ENCODE results near the gene GLYAT.

Gene GLYAT

GRCh38 chr11:58742981-58743880 is 11.5 kb upstream of the GLYAT start:
- Histone ChIP-seq H3K9ac (ENCODE audit: low read length) (no peak overlapping the region), H3K9me3 (ENCODE audit: insufficient read depth, low read length) (peaks cover 5% of the 10 kb centered on the region; the same call in 1 of the 2 replicates), H3K27ac (ENCODE audit: low read depth, low read length) (no peak overlapping the region), H3F3A (ENCODE audit: insufficient read depth) (no peaks in the 10 kb centered on the region), H3K79me2 (ENCODE audit: insufficient read depth, low read length) (no peaks in the 10 kb centered on the region), H3K36me3 (ENCODE audit: low read length) (no peaks in the 10 kb centered on the region), H3K4me3 (ENCODE audit: insufficient read depth, low read length, poor library complexity, severe bottlenecking) (no peak overlapping the region), H3K9me2 (replicated peaks; ENCODE audit: insufficient read depth, low read length) (0 out of 2 replicates have a peak, but pooled peaks cover under 1% of the 10 kb centered on the region), H4K20me1 (ENCODE audit: low read depth, low read length) (no peaks in the 10 kb centered on the region), H3K4me2 (ENCODE audit: low read depth, low read length, poor library complexity, severe bottlenecking) (no peak overlapping the region), H2AFZ (ENCODE audit: low read depth, low read length, severe bottlenecking) (no peak overlapping the region), H3K27me3 (ENCODE audit: low read length) (no peaks in the 10 kb centered on the region)
- no peak for TF ChIP-seq EZH2phosphoT487 (conservative IDR thresholded peaks at IDR 0.05; ENCODE audit: low read length)
- no peak for TF ChIP-seq CTCF (IDR thresholded peaks at IDR 0.05; ENCODE audit: insufficient read depth, low read length, poor library complexity, severe bottlenecking)

- no peak overlapping the region for H3K27ac ChIP-seq (ENCODE audit: low read depth, low read length)
- H3K36me3 ChIP-seq (ENCODE audit: low read length) = no peaks in the 10 kb centered on the region
- 0 out of 2 replicates have a peak, but pooled peaks cover 3% of the 10 kb centered on the region for H3K9me2 ChIP-seq (replicated peaks; ENCODE audit: insufficient read depth, low read length)
- no peak overlapping the region for H3K4me3 ChIP-seq (ENCODE audit: insufficient read depth, low read length, poor library complexity, severe bottlenecking)
- no peaks in the 10 kb centered on the region for H3K27me3 ChIP-seq (ENCODE audit: low read length)
- H3F3A ChIP-seq (ENCODE audit: insufficient read depth) = no peaks in the 10 kb centered on the region
- H3K79me2 ChIP-seq (ENCODE audit: insufficient read depth, low read length) = no peaks in the 10 kb centered on the region
- no peaks in the 10 kb centered on the region for H4K20me1 ChIP-seq (ENCODE audit: low read depth, low read length)
- no peak overlapping the region for H3K4me2 ChIP-seq (ENCODE audit: low read depth, low read length, poor library complexity, severe bottlenecking)
- peaks cover 5% of the 10 kb centered on the region; the same call in 1 of the 2 replicates for H3K9me3 ChIP-seq (ENCODE audit: insufficient read depth, low read length)
- no peak overlapping the region for H2AFZ ChIP-seq (ENCODE audit: low read depth, low read length, severe bottlenecking)
- no peak overlapping the region for H3K9ac ChIP-seq (ENCODE audit: low read length)
- TF ChIP-seq CTCF (IDR thresholded peaks at IDR 0.05; ENCODE audit: insufficient read depth, low read length, poor library complexity, severe bottlenecking) (no peak), EZH2phosphoT487 (conservative IDR thresholded peaks at IDR 0.05; ENCODE audit: low read length) (no peak)
These were observed 10.4 kb upstream of the GLYAT start for GRCh38 chr11:58742140-58742539.

GRCh38 chr11:58741127-58741526 is 9.4 kb upstream of the GLYAT start:
- no peak for TF ChIP-seq EZH2phosphoT487 (conservative IDR thresholded peaks at IDR 0.05; ENCODE audit: low read length)
- TF ChIP-seq CTCF (IDR thresholded peaks at IDR 0.05; ENCODE audit: insufficient read depth, low read length, poor library complexity, severe bottlenecking) = no peak
- H4K20me1 ChIP-seq (ENCODE audit: low read depth, low read length) = no peaks in the 10 kb centered on the region
- H3K4me2 ChIP-seq (ENCODE audit: low read depth, low read length, poor library complexity, severe bottlenecking) = no peak overlapping the region
- no peaks in the 10 kb centered on the region for H3K27me3 ChIP-seq (ENCODE audit: low read length)
- H3K9me3 ChIP-seq (ENCODE audit: insufficient read depth, low read length) = peaks cover 5% of the 10 kb centered on the region; the same call in 1 of the 2 replicates
- H3K36me3 ChIP-seq (ENCODE audit: low read length) = no peaks in the 10 kb centered on the region
- no peaks in the 10 kb centered on the region for H3F3A ChIP-seq (ENCODE audit: insufficient read depth)
- H3K4me3 ChIP-seq (ENCODE audit: insufficient read depth, low read length, poor library complexity, severe bottlenecking) = no peak overlapping the region
- no peak overlapping the region for H3K27ac ChIP-seq (ENCODE audit: low read depth, low read length)
- H3K9me2 ChIP-seq (replicated peaks; ENCODE audit: insufficient read depth, low read length) = 0 out of 2 replicates have a peak, but pooled peaks cover 3% of the 10 kb centered on the region
- no peak overlapping the region for H2AFZ ChIP-seq (ENCODE audit: low read depth, low read length, severe bottlenecking)
- H3K79me2 ChIP-seq (ENCODE audit: insufficient read depth, low read length) = no peaks in the 10 kb centered on the region
- H3K9ac ChIP-seq (ENCODE audit: low read length) = no peak overlapping the region

All from SU-DHL-6 (cell line).